Activated CD8-positive, alpha-beta T cell treated with anti-CD3 and anti-CD28 coated beads for 36 hours (primary cell): ENCODE results near the gene EFCAB11. TPM values are rescaled to one million over a fixed set of nuclear protein-coding genes. Genes with fewer than 3 reads are reported as not detected.

Experiments
- ATAC-seq: fragments of 200-7000 bp; cut with Tn5 transposase; one replicate; pipeline ENCODE4 v1.10.0; 2021; ENCODE audit warnings: mild to moderate bottlenecking, moderate library complexity
- CTCF ChIA-PET: fragments of 350-600 bp; sonication (Branson Sonifier 250); formaldehyde crosslinking; loops from one replicate; lab custom pipeline; 2021; ENCODE audit warnings: antibody characterized with exemption; lab: Charles Lee
- POLR2A ChIA-PET: fragments of 350-600 bp; sonication (Branson Sonifier 250); formaldehyde crosslinking; loops from one replicate; lab custom pipeline; 2021; ENCODE audit warnings: antibody characterized with exemption; lab: Charles Lee
- DNase-seq: peaks from one replicate; pipeline ENCODE4 v3.0.0-alpha.2; 2020
- H3K27ac Mint-ChIP-seq: one replicate; pipeline ENCODE4 v1.8.0; 2021; ENCODE audit warnings: mild to moderate bottlenecking, mixed read lengths
- H3K27me3 Mint-ChIP-seq: one replicate; pipeline ENCODE4 v1.8.0; 2021; ENCODE audit warnings: mixed read lengths
- H3K36me3 Mint-ChIP-seq: one replicate; pipeline ENCODE4 v1.8.0; 2021; ENCODE audit warnings: low read depth, mixed read lengths
- H3K4me1 Mint-ChIP-seq: one replicate; pipeline ENCODE4 v1.8.0; 2021; ENCODE audit warnings: low read depth, mixed read lengths
- H3K4me3 Mint-ChIP-seq: one replicate; pipeline ENCODE4 v1.8.0; 2021; ENCODE audit warnings: mild to moderate bottlenecking, moderate library complexity, mixed read lengths
- H3K9me3 Mint-ChIP-seq: one replicate; pipeline ENCODE4 v1.8.0; 2021; ENCODE audit warnings: mixed read lengths
- intact Hi-C: fragments of 100-400 bp; cut with micrococcal nuclease; formaldehyde crosslinking; loops from one replicate; pipeline ENCODE4 v1.10.0; 2022
- total RNA-seq, 2 experiments: library from RNA; stranded (reverse); gene quantifications; one replicate each; pipeline ENCODE4 v1.2.3, GENCODE V29; 2021
- TF ChIP-seq, protein P1 (sequence below): fragments of 200-600 bp; IDR thresholded peaks from one replicate; pipeline ENCODE4 v1.8.0; 2022; ENCODE audit warnings: antibody characterized with exemption, mild to moderate bottlenecking

Gene EFCAB11
- total RNA-seq, 2 experiments from 2014 or later, result 6.6 to 8.4 TPM

DNA sequence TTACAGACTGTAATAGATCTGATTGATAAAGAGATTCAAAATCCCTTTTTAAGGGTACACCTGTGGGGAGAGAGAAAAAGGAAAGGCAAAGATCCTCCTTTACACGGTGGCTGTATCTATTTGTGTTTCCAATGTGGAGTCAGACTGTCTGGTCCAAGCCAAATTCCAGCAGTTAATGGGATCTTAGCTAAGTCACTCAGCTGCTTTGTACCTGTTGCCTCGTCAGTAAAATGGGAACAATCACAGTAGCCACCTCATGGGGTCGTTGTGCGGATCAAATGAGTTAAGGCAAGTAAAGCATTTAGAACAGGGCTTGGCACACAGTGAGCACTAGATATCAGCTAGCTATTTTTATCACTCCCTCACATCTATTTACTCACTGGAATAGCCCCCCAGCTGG lies 46.9 kb downstream of the EFCAB11 start:
- ChIA-PET POLR2A (no interaction called here), CTCF (interaction anchor here (0.8 kb wide), 1 partner anchor 10 kb away, joined by 3 read pairs; no protein-coding TSS in a partner anchor)
- TF ChIP-seq, protein P1, sequence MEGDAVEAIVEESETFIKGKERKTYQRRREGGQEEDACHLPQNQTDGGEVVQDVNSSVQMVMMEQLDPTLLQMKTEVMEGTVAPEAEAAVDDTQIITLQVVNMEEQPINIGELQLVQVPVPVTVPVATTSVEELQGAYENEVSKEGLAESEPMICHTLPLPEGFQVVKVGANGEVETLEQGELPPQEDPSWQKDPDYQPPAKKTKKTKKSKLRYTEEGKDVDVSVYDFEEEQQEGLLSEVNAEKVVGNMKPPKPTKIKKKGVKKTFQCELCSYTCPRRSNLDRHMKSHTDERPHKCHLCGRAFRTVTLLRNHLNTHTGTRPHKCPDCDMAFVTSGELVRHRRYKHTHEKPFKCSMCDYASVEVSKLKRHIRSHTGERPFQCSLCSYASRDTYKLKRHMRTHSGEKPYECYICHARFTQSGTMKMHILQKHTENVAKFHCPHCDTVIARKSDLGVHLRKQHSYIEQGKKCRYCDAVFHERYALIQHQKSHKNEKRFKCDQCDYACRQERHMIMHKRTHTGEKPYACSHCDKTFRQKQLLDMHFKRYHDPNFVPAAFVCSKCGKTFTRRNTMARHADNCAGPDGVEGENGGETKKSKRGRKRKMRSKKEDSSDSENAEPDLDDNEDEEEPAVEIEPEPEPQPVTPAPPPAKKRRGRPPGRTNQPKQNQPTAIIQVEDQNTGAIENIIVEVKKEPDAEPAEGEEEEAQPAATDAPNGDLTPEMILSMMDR, result no peak

DNA sequence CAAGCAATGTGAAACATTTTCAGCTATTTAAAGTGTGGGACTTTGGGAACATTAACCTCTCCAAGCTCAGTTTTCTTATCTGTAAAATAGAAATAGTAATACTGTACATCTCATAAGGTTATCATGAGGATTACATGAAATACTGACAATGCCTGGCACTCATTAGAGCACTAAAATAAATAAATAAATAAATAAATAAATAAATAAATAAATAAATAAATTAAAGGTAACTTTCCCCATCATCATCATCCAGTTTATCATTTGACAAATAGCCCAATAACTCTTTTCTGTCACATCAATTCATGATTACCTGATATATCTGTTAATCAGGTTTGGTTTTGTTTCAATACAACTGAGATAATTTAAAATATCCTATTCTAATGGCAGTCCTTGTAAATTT lies 48.5 kb downstream of the EFCAB11 start:
- intact Hi-C loops, result no loop called here
- ATAC-seq, result no peak
- H3K4me1 Mint-ChIP-seq, result peaks cover 19% of the 10 kb centered on the region
- CTCF ChIA-PET, result interaction anchor here (1.0 kb wide), 2 partner anchors 116 to 879 kb away, joined by 3 read pairs; no protein-coding TSS in a partner anchor
- POLR2A ChIA-PET, result no interaction called here
- no peaks in the 10 kb centered on the region for H3K36me3 Mint-ChIP-seq
- peaks cover 4% of the 10 kb centered on the region for H3K27me3 Mint-ChIP-seq
- TF ChIP-seq, protein P1, result no peak
- H3K27ac Mint-ChIP-seq, result no peak overlapping the region
- no peak for DNase-seq
- H3K9me3 Mint-ChIP-seq, result no peaks in the 10 kb centered on the region
- H3K4me3 Mint-ChIP-seq, result no peak overlapping the region

More for the DNA sequence above, 46.9 kb downstream of the EFCAB11 start:
- DNase-seq (no peak), ATAC-seq (no peak)
- Mint-ChIP-seq H3K4me1 (peaks cover 19% of the 10 kb centered on the region), H3K27ac (no peak overlapping the region), H3K36me3 (no peaks in the 10 kb centered on the region), H3K4me3 (no peak overlapping the region), H3K27me3 (peaks cover 4% of the 10 kb centered on the region), H3K9me3 (no peaks in the 10 kb centered on the region)
- intact Hi-C loops, result no loop called here

DNA sequence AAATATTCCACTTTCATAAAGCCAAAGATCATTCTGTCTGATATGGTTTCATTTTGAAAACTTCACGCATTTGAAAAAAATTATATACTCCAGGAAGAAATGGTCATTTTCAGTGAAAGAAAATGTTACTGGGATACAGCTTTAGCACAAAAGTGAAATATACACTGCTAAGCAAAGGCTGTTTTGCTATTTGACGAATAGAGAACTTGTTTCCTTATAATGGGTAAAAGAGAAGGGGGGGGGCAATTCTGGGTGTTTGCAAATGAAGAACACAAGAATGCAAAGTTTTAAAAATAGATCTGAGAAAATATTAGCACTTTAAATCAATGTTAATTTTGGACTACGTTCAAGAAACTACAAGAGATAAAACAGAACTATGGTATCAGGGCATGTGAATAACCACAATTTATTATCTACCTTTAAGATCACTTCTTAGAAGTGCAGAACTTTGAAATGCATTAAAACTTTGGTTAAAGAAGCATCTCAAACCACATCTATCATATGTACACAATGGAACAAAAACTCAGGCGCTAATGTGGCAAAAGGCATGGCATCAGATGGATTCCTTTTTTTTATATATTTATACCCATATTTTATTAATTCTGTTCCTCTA lies 51.1 kb downstream of the EFCAB11 start:
- POLR2A ChIA-PET, result no interaction called here
- no peak overlapping the region for H3K27ac Mint-ChIP-seq

DNA sequence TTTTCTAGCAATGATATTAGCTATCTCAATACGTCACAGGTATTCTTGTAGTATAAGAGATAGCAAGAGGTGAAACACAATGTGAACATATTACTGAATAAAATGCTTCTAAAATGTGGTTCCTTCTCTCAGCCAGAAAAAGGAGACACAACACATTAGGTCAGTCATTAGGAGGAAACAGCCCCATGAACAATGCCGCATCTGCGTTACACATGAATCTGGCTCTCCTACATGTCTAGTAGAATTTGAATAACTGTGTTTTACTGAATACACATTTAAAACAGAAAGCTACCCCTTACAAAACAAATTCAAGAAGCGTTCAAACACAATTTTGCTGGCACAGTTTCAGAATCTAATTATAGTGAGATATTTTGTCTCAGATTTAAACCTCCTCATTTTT lies 51.6 kb downstream of the EFCAB11 start:
- DNase-seq, result no peak
- ChIA-PET CTCF (interaction anchor here (0.8 kb wide), 1 partner anchor 862 kb away, joined by 4 read pairs; no protein-coding TSS in a partner anchor), POLR2A (no interaction called here)
- Mint-ChIP-seq H3K36me3 (no peaks in the 10 kb centered on the region), H3K27ac (no peak overlapping the region), H3K4me3 (no peak overlapping the region), H3K9me3 (no peaks in the 10 kb centered on the region), H3K27me3 (peaks cover 4% of the 10 kb centered on the region), H3K4me1 (peaks cover 19% of the 10 kb centered on the region)
- TF ChIP-seq, protein P1, result no peak
- ATAC-seq, result no peak
- intact Hi-C loops, result no loop called here

More for the DNA sequence above, 51.1 kb downstream of the EFCAB11 start:
- TF ChIP-seq, protein P1, result no peak
- intact Hi-C loops, result no loop called here
- DNase-seq (no peak), ATAC-seq (no peak)
- CTCF ChIA-PET, result interaction anchor here (0.8 kb wide), 1 partner anchor 862 kb away, joined by 4 read pairs; no protein-coding TSS in a partner anchor
- Mint-ChIP-seq H3K27me3 (peaks cover 4% of the 10 kb centered on the region), H3K9me3 (no peaks in the 10 kb centered on the region), H3K36me3 (no peaks in the 10 kb centered on the region), H3K4me3 (no peak overlapping the region), H3K4me1 (peaks cover 19% of the 10 kb centered on the region)

DNA sequence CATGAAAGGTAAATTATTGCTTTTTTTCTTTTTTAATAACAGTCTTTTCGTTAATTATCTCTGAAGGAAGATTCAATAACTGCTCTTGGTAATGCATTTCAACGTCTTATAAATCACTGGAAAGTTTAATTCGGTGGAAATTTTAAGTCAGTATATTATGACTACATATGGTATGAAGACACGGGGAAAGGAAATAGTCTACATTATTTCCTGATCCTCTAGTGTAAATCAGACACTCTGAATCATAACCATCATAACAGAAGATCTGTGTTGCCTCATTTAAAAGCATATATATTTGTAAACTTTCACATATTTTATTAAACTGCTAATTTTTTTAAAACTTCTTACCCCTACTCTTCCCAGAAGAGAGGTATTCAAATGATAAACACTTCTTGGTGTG lies 53.7 kb downstream of the EFCAB11 start:
- peaks cover 19% of the 10 kb centered on the region for H3K4me1 Mint-ChIP-seq
- intact Hi-C loops, result no loop called here
- no peak for DNase-seq
- TF ChIP-seq, protein P1, result no peak
- no peak for ATAC-seq
- H3K9me3 Mint-ChIP-seq, result no peaks in the 10 kb centered on the region
- no peak overlapping the region for H3K27ac Mint-ChIP-seq
- H3K27me3 Mint-ChIP-seq, result peaks cover 4% of the 10 kb centered on the region
- H3K4me3 Mint-ChIP-seq, result no peak overlapping the region
- CTCF ChIA-PET, result interaction anchor here (0.6 kb wide), 1 partner anchor 837 kb away, joined by 3 read pairs; no protein-coding TSS in a partner anchor
- H3K36me3 Mint-ChIP-seq, result no peaks in the 10 kb centered on the region
- POLR2A ChIA-PET, result no interaction called here
